GM19468 (cell line): ENCODE results near the gene ATP6V0B.
A peak's percentile ranks its signal among the peaks of the same experiment; 100 is the strongest.

ENCODE experiments used
- ATAC-seq: cut with Tn5 transposase; IDR thresholded peaks from one replicate; pipeline ENCODE4 v1.9.1; 2021; ENCODE audit warnings: mild to moderate bottlenecking, moderate library complexity, moderate number of reproducible peaks; ENCODE audit not compliant: unreplicated experiment; ENCODE audit errors: extremely low read depth

ATP6V0B gene

DNA sequence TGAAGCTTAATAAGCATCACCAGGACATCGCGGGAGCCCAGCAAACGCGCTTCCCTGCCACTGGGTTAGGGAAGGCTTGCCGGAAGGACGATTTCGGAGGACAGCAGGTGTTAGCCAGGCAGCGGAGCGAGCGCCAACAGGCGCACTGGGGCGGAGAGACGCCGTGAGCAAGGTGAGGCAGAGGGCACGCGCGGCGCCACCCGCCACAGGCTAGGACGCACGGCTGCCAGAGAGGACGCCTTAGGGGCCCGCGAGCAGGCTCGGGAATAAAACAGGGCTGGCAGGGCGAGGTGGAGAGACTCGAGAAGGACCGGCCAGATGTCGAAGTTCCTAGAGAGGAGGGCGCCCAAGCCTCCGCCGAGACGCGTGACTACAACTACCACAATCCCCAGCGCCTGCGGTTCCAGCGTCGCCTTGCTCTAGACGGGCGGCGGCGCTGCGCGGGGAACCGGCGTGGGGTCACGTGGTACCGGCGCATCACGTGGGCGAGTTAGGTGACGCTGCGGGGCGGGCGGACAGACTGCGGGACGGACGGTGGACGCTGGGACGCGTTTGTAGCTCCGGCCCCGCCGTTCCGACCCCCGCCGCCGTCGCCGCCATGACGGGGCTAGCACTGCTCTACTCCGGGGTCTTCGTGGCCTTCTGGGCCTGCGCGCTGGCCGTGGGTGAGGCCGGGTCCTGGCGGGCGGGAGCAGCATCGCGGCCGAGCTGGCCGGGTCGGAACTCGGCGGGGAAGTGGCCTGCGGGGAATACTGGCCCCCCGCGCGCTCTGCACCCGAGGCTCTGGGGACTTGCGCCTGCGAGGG lies at the start of gene ATP6V0B:
ATP6V0B (plus strand) TSS at position 518 of the 806 bp plus-strand sequence; CDS start at position 599, 81 bp downstream.
- ATAC-seq, result peak; percentile 51

- ATAC-seq, result no peak
Observed at GRCh38 chr1:43925846-43926245, 48.9 kb upstream of the ATP6V0B start.

DNA sequence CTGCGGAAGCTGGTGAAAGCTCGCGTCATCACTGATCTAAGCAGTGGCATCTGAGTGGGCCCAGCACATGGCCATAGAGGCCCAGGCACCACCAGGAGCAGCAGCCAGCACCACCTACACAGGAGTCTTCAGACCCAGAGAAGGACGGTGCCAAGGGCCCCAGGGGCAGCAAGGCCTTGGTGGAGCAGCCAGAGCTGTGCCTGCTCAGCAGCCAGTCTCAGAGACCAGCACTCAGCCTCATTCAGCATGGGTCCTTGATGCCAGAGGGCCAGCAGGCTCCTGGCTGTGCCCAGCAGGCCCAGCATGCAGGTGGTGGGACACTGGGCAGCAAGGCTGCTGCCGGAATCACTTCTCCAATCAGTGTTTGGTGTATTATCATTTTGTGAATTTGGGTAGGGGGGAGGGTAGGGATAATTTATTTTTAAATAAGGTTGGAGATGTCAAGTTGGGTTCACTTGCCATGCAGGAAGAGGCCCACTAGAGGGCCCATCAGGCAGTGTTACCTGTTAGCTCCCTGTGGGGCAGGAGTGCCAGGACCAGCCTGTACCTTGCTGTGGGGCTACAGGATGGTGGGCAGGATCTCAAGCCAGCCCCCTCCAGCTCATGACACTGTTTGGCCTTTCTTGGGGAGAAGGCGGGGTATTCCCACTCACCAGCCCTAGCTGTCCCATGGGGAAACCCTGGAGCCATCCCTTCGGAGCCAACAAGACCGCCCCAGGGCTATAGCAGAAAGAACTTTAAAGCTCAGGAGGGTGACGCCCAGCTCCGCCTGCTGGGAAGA lies 44.4 kb upstream of the ATP6V0B start:
- no peak for ATAC-seq

- ATAC-seq, result no peak
Observed at GRCh38 chr1:43930949-43931275, 43.8 kb upstream of the ATP6V0B start.

DNA sequence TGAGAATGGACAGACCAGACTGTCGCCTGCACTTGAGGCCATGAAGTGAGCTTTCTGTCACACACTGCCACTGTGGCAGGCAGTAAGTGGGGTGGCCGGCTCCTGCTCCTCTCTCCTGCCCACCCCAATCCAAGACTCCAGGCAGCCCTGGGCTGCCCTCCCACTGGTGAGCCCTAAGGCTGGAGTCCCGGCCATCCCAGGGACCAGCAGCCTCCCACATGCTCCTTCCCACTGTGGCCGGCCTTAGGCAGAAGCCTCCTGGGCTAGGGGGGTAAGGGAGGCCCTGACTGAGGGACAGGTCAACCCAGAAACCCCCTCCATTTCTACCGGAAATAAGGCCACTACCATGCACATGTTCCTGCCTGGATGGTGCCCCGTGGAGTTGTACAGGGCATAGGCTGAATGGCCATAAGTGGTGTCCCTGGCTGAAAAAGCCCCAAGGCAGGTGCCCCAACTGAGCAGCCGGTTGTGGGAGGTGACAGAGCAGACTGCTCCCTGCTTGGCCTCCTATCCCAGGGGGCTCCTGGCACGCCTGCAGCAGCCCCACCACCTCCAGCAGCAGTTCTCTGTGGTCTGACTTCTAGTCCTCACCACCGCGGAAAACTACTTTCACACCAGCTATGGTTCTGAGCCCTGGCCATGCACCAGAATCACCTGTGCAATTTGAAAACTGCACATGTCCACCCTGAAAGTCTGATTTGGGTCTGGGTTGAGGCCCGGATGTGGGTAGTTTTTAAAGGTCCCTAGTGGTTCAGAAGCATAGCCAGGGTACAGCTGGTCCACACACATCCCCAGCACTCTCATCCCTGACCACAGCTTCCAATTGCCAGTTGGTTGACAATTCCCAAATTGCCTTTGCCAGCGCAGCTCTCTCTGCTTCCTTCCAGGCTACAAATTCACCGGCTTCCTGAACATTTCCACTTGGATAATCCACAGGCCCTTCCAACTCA lies 42.8 kb upstream of the ATP6V0B start:
- ATAC-seq, result no peak

DNA sequence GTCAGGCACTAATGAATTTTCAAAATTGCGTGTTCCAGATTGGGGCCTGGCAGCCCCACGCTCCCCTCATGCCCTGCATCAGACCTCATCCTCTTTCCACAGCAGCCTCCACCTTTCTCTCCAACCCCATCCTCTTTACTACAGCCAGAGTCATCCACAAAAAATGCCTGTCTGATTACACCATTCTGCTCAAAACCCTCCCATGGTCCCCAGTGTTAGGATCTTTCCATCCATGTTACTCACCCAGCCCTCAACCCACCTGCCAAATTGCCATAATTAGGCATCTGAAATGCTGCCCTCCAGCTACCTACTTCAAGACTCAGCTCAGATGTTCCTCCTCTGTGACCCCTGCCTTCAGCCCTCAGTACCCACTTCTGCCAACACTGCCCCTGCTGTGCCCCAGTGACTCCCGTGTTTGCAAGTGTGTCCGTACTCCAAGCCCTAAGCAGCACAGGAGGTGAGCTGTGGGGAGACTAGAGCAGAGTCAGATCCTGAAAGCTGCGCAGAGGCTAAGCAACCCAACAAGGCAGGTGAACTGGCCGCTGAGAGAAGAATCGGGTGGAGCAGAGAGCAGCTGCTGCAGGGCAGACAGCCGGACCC lies 41.9 kb upstream of the ATP6V0B start:
- ATAC-seq, result no peak

- ATAC-seq, result no peak
Observed at GRCh38 chr1:43933386-43934100, 41.2 kb upstream of the ATP6V0B start, which contains the start of gene ARTN. Gene ARTN (plus strand): TSS chr1:43933801. CDS start chr1:43935657, 1,856 bp downstream.

DNA sequence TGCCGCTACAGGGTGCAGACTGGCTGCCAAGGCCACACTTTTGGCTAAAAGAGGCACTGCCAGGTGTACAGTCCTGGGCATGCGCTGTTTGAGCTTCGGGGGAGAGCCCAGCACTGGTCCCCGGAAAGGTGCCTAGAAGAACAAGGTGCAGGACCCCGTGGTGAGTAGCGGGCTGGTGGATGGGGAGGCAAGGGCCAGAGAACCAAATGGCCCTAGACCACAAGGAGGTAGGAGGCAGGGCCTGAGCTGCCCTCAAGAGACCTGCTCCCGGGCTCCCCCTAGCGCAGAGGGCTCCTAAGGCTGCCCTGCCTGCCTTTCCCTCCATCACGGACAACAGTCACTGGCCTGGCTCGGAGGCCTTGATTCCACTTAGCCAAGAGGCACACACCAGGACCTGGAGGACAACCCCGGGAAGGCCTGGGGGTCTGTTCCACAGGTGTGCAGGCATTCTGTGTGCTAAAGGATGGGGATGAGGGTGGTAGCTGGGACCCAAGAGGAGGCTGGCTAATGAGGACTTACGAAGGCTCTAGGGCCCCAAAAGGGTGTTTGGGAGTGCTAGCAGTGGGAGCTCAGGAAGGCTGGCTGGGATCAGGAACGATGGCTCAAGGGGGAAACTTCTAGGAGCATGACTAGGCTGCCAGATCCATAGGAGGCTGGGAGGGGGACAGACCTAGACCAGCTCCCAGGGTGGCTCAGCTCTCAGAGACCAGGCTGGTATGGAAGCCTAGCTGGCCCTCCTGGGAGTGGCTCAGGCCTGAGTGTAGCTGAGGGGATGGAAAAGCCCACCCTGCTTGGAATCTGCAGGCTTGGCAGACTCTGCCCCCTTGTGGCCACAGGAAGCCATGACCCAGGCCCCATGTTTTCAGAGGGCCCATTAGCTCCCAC lies 40.4 kb upstream of the ATP6V0B start:
- no peak for ATAC-seq

DNA sequence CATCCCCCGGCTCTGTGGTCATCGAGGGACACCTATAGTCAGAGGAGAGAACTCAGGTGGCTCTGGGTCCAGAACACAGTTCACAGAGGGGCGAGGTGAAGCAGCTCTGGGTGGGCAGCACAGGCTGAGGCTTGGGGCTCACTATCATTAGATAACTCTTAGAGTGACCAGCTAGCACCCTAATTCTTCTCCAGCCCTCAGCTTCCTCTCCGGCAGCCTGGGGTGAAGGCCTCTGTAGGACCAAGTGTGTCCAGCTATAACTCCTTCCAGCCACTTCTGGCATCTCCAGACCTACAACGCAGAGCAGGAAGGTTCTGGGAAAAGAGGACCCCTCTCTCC lies 39.8 kb upstream of the ATP6V0B start:
- no peak for ATAC-seq

- ATAC-seq, result no peak
Observed at GRCh38 chr1:43935711-43936427, 38.9 kb upstream of the ATP6V0B start.

GRCh38 chr1:43936431-43937151 lies 38.2 kb upstream of the ATP6V0B start:
- ATAC-seq, result no peak

DNA sequence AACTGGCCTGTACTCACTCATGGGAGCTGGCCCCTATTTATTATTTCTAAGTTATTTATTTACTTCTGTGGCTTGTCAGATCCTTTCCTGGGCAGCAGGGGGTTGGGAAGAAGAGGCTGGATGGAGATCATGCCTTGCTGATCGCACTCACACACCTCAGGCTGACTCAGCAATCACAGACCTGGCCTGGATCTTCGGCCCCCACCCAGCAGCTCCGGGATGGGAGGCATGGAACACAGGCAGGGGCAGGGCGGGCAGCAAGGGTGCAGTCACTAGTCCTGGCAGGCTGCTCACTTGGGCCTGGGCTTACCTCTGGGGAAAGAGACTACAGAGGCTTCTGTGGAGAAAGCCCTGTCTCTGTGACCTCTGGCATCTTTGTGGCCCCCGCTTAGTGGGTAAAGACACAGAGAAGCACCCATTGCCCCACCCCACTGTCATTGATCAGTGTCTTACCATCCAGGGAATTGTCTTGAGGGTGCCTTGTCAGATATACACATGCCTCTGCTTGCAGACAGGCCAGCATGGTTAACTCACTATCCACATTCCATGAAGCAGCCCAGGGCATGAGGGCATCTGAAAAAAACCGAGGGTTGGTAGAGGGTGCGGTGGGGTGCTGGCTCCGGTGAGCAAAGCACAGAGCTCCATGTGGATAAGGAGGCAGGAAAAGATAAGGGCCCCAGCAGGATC lies 37.4 kb upstream of the ATP6V0B start:
- no peak for ATAC-seq

- no peak for ATAC-seq
Observed at GRCh38 chr1:43938383-43938782, 36.4 kb upstream of the ATP6V0B start.

- no peak for ATAC-seq
Observed at GRCh38 chr1:43938892-43939587, 35.7 kb upstream of the ATP6V0B start.

GRCh38 chr1:43942411-43942810 lies 32.3 kb upstream of the ATP6V0B start:
- ATAC-seq, result no peak

- ATAC-seq, result no peak
Observed at GRCh38 chr1:43944860-43945259, 29.9 kb upstream of the ATP6V0B start.
